Measurements from ENCODE around the gene KLK11. TPM values are rescaled to one million over a fixed set of nuclear protein-coding genes. Genes with fewer than 3 reads are reported as not detected.

Gene KLK11
- total RNA-seq, 2 donors from 2014 or later, result 0.29 to 2.5 TPM

GRCh38 chr19:51029718-51030117 is 3.3 kb upstream of the KLK11 start:
- Mint-ChIP-seq H3K4me1 (peaks cover 23% of the 10 kb centered on the region), H3K27me3 (ENCODE audit: insufficient read depth) (peaks cover 22% of the 10 kb centered on the region), H3K27ac (no peak overlapping the region), H3K9me3 (no peaks in the 10 kb centered on the region), H3K4me3 (no peak overlapping the region), H3K36me3 (ENCODE audit: low read depth) (no peaks in the 10 kb centered on the region)
- TF ChIP-seq CTCF (conservative IDR thresholded peaks at IDR 0.05), result no peak
- no peaks in the 10 kb centered on the region for H3K9me3 ChIP-seq (ENCODE audit: control insufficient read depth, low read length)
- no peak overlapping the region for H3K9ac ChIP-seq (ENCODE audit: extremely low read depth, low read length, poor library complexity, severe bottlenecking)
- H3K36me3 ChIP-seq (ENCODE audit: control insufficient read depth, insufficient read depth, low read length), result no peaks in the 10 kb centered on the region
- H3K27ac ChIP-seq (ENCODE audit: low read depth, low read length), result no peak overlapping the region
- DNase-seq, result peak; percentile 66
- 83 to 100% methylated on average over 1 to 2 of the region's 2 CpGs for WGBS, 2 experiments (ENCODE audit: insufficient coverage in 1 of 2, insufficient read length in 1 of 2)
- H3K4me1 ChIP-seq (ENCODE audit: control insufficient read depth, insufficient read depth, low read length), result peaks cover 11% of the 10 kb centered on the region
- H3K4me3 ChIP-seq (ENCODE audit: low read length), result no peak overlapping the region
- no peaks in the 10 kb centered on the region for H3K27me3 ChIP-seq (ENCODE audit: control insufficient read depth, insufficient read depth, low read length, poor library complexity, severe bottlenecking)

GRCh38 chr19:51027873-51028272 is 1.5 kb upstream of the KLK11 start:
- Mint-ChIP-seq H3K4me1 (peaks cover 31% of the 10 kb centered on the region), H3K9me3 (no peaks in the 10 kb centered on the region), H3K36me3 (ENCODE audit: low read depth) (no peaks in the 10 kb centered on the region), H3K27me3 (ENCODE audit: insufficient read depth) (peaks cover 23% of the 10 kb centered on the region), H3K27ac (no peak overlapping the region), H3K4me3 (no peak overlapping the region)
- no peak for TF ChIP-seq CTCF (conservative IDR thresholded peaks at IDR 0.05)
- peaks cover 12% of the 10 kb centered on the region for H3K27me3 ChIP-seq (ENCODE audit: control insufficient read depth, insufficient read depth, low read length, poor library complexity, severe bottlenecking)
- H3K4me1 ChIP-seq (ENCODE audit: control insufficient read depth, insufficient read depth, low read length), result peaks cover 11% of the 10 kb centered on the region
- H3K27ac ChIP-seq (ENCODE audit: low read depth, low read length), result no peak overlapping the region
- DNase-seq, result no peak
- no peak overlapping the region for H3K4me3 ChIP-seq (ENCODE audit: low read length)
- WGBS, 2 experiments (ENCODE audit: insufficient coverage in 1 of 2, insufficient read length in 1 of 2), result 90 to 100% methylated on average over 2 to 5 of the region's 5 CpGs
- H3K36me3 ChIP-seq (ENCODE audit: control insufficient read depth, insufficient read depth, low read length), result no peaks in the 10 kb centered on the region
- no peak overlapping the region for H3K9ac ChIP-seq (ENCODE audit: extremely low read depth, low read length, poor library complexity, severe bottlenecking)
- H3K9me3 ChIP-seq (ENCODE audit: control insufficient read depth, low read length), result no peaks in the 10 kb centered on the region

- Mint-ChIP-seq H3K4me1 (peaks cover 36% of the 10 kb centered on the region), H3K36me3 (ENCODE audit: low read depth) (no peaks in the 10 kb centered on the region), H3K27ac (no peak overlapping the region), H3K27me3 (ENCODE audit: insufficient read depth) (peaks cover 28% of the 10 kb centered on the region), H3K9me3 (no peaks in the 10 kb centered on the region), H3K4me3 (no peak overlapping the region)
- H3K9ac ChIP-seq (ENCODE audit: extremely low read depth, low read length, poor library complexity, severe bottlenecking), result no peak overlapping the region
- H3K27me3 ChIP-seq (ENCODE audit: control insufficient read depth, insufficient read depth, low read length, poor library complexity, severe bottlenecking), result peaks cover 18% of the 10 kb centered on the region
- H3K4me1 ChIP-seq (ENCODE audit: control insufficient read depth, insufficient read depth, low read length), result peaks cover 11% of the 10 kb centered on the region
- DNase-seq, result no peak
- H3K9me3 ChIP-seq (ENCODE audit: control insufficient read depth, low read length), result no peaks in the 10 kb centered on the region
- no peaks in the 10 kb centered on the region for H3K36me3 ChIP-seq (ENCODE audit: control insufficient read depth, insufficient read depth, low read length)
- WGBS, 2 experiments (ENCODE audit: insufficient coverage in 1 of 2, insufficient read length in 1 of 2), result 85 to 87% methylated on average over 9 to 13 of the region's 14 CpGs
- no peak overlapping the region for H3K4me3 ChIP-seq (ENCODE audit: low read length)
- H3K27ac ChIP-seq (ENCODE audit: low read depth, low read length), result no peak overlapping the region
- TF ChIP-seq CTCF (conservative IDR thresholded peaks at IDR 0.05), result no peak
Observed at GRCh38 chr19:51027126-51027806, 850 bp upstream of the KLK11 start.

Data from endodermal cell (in vitro differentiated cells).